NCI-H526 (cell line): Measurements from ENCODE around the gene TFAP2B.

Source experiments
- DNase-seq, 2 experiments: peaks; one replicate each; lab custom pipeline; 2025; lab: John Stamatoyannopoulos, UW

Gene TFAP2B

GRCh38 chr6:50848989-50849795 is 30.5 kb downstream of the TFAP2B start:
- peak; percentile 93 to 95 for DNase-seq

GRCh38 chr6:50849796-50850180 is 31.1 kb downstream of the TFAP2B start:
- DNase-seq: peak; percentile 57 to 78

- DNase-seq: peak; percentile 64 to 87
Observed at GRCh38 chr6:50850223-50851048, 31.8 kb downstream of the TFAP2B start.

- DNase-seq: peak in 1 of 2 experiments; percentile 81
Observed at GRCh38 chr6:50851049-50851845, 32.6 kb downstream of the TFAP2B start.

- DNase-seq: peak; percentile 90 to 91
Observed at GRCh38 chr6:50853939-50854338, 35.3 kb downstream of the TFAP2B start.

GRCh38 chr6:50861692-50862091 is 43.0 kb downstream of the TFAP2B start:
- DNase-seq: no peak

- no peak for DNase-seq
Observed at GRCh38 chr6:50862176-50862575, 43.5 kb downstream of the TFAP2B start.

- no peak for DNase-seq
Observed at GRCh38 chr6:50864601-50865000, 45.9 kb downstream of the TFAP2B start.

- DNase-seq: no peak
Observed at GRCh38 chr6:50868466-50868865, 49.8 kb downstream of the TFAP2B start.

GRCh38 chr6:50873167-50873566 is 54.5 kb downstream of the TFAP2B start:
- no peak for DNase-seq

- no peak for DNase-seq
Observed at GRCh38 chr6:50884364-50884763, 65.7 kb downstream of the TFAP2B start.

GRCh38 chr6:50887112-50887511 is 68.4 kb downstream of the TFAP2B start:
- DNase-seq: no peak

GRCh38 chr6:50889497-50889896 is 70.8 kb downstream of the TFAP2B start:
- no peak for DNase-seq

- DNase-seq: no peak
Observed at GRCh38 chr6:50889935-50890334, 71.3 kb downstream of the TFAP2B start.

GRCh38 chr6:50890579-50890978 is 71.9 kb downstream of the TFAP2B start:
- DNase-seq: no peak

- no peak for DNase-seq
Observed at GRCh38 chr6:50891290-50891689, 72.6 kb downstream of the TFAP2B start.
